Thyroid gland (tissue), 4 donors: ENCODE results near the gene TRIP12. TPM values are rescaled to one million over a fixed set of nuclear protein-coding genes. Genes with fewer than 3 reads are reported as not detected.

Source experiments
- DNase-seq, 2 donors: peaks; one replicate each; pipeline ENCODE4 v3.0.0-alpha.2; 2019
- H3K27ac ChIP-seq, 3 donors: fragments of 200-600 bp; sonication (generic); 1 replicate in 2 of 3; 2 replicates in 1 of 3; pipeline ENCODE4 v1.5.1; 2016 to 2019; ENCODE audit warnings: mild to moderate bottlenecking in 1 of 3, moderate library complexity in 1 of 3
- H3K27me3 ChIP-seq: fragments of 200-600 bp; sonication (generic); one replicate; pipeline ENCODE4 v1.5.1; 2019
- H3K36me3 ChIP-seq, 2 donors: fragments of 200-600 bp; sonication (generic); one replicate each; pipeline ENCODE4 v1.5.1; 2016 to 2019
- H3K4me1 ChIP-seq, 2 donors: fragments of 200-600 bp; sonication (generic); one replicate each; pipeline ENCODE4 v1.5.1; 2017 to 2019
- H3K4me3 ChIP-seq, 3 donors: fragments of 200-600 bp; sonication (generic); replicated peaks in 1 of 3; 1 replicate in 2 of 3; 2 replicates in 1 of 3; pipeline ENCODE4 v1.5.1; 2016; ENCODE audit warnings: mild to moderate bottlenecking in 1 of 3
- H3K9me3 ChIP-seq: fragments of 200-600 bp; sonication (generic); one replicate; pipeline ENCODE4 v1.5.1; 2017
- CTCF ChIP-seq, 6 experiments: fragments of 200-600 bp in 3 of 6; fragments of 450-650 bp in 3 of 6; sonication (generic) in 3 of 6; IDR thresholded peaks; one replicate each; pipeline ENCODE4 v1.5.1; 2016 to 2019; ENCODE audit warnings: antibody characterized with exemption in 6 of 6, mild to moderate bottlenecking in 2 of 6, inconsistent platforms in 1 of 6, moderate library complexity in 1 of 6
- POLR2A ChIP-seq, 2 donors: fragments of 450-650 bp; IDR thresholded peaks; one replicate each; pipeline ENCODE4 v1.6.1; 2017; ENCODE audit warnings: antibody characterized with exemption in 2 of 2, mild to moderate bottlenecking in 2 of 2, moderate library complexity in 1 of 2
- WGBS, 2 donors: methylation state at CpG; one replicate each; pipeline ENCODE4 v1.1.5; 2017; 5-methylcytosine and 5-hydroxymethylcytosine counted together
- intact Hi-C: fragments of 100-400 bp; cut with DNase I; formaldehyde crosslinking; loops from one replicate; pipeline ENCODE4 v1.15.1; 2023
- total RNA-seq, 4 donors: library from RNA; depleted of rRNA; stranded (reverse); fragments of >200 nt; gene quantifications; one replicate each; pipeline ENCODE4 v1.2.3, GENCODE V29; 2016

The TRIP12 gene
- total RNA-seq, 4 donors from 2014 or later: 155 to 273 (median 184) TPM

- intact Hi-C loops: loop anchor here (10.0 kb wide), 1 partner anchor 106 kb away; no protein-coding TSS in a partner anchor
- Histone ChIP-seq H3K27ac (peak overlapping the region; percentile 96 to 99 (median 98)), H3K4me1 (peaks cover 3 to 13% of the 10 kb centered on the region in 2 donors), H3K9me3 (no peaks in the 10 kb centered on the region), H3K36me3 (no peaks in the 10 kb centered on the region), H3K27me3 (no peaks in the 10 kb centered on the region), H3K4me3 (peak overlapping the region; percentile 81 to 96 (median 89))
- 0 to 1% methylated on average over 35 to 41 of the region's 60 CpGs for WGBS, 2 donors
- DNase-seq: peak; percentile 71 to 74
- TF ChIP-seq CTCF (IDR thresholded peaks at IDR 0.05) (no peak), POLR2A (IDR thresholded peaks at IDR 0.05) (no peak)
These were observed 513 bp downstream of the TRIP12 start for GRCh38 chr2:229921101-229921891.

- Histone ChIP-seq H3K4me3 (peak overlapping the region; percentile 8 to 96 (median 89)), H3K27ac (peak overlapping the region in 2 of 3 donors; percentile 96 to 99), H3K27me3 (no peaks in the 10 kb centered on the region), H3K36me3 (no peaks in the 10 kb centered on the region), H3K4me1 (peaks cover 3 to 13% of the 10 kb centered on the region in 2 donors), H3K9me3 (no peaks in the 10 kb centered on the region)
- intact Hi-C loops: loop anchor here (10.0 kb wide), 1 partner anchor 105 kb away; no protein-coding TSS in a partner anchor
- WGBS, 2 donors: 4 to 6% methylated on average over 20 of the region's 20 CpGs
- TF ChIP-seq CTCF (IDR thresholded peaks at IDR 0.05) (no peak), POLR2A (IDR thresholded peaks at IDR 0.05) (no peak)
- DNase-seq: peak; percentile 17 to 26
These were observed 1.7 kb downstream of the TRIP12 start for GRCh38 chr2:229920011-229920641.

GRCh38 chr2:229917793-229918192, 4.0 kb downstream of the TRIP12 start:
- no peak for DNase-seq
- intact Hi-C loops: no loop called here
- 96% methylated on average over 5 of the region's 5 CpGs for WGBS, 2 donors
- Histone ChIP-seq H3K36me3 (no peaks in the 10 kb centered on the region), H3K9me3 (no peaks in the 10 kb centered on the region), H3K27ac (no peak overlapping the region), H3K4me3 (no peak overlapping the region), H3K27me3 (no peaks in the 10 kb centered on the region), H3K4me1 (peaks cover 15% of the 10 kb centered on the region in 2 donors)
- TF ChIP-seq CTCF (IDR thresholded peaks at IDR 0.05) (no peak), POLR2A (IDR thresholded peaks at IDR 0.05) (no peak)

- H3K4me1 ChIP-seq: peaks cover 7 to 30% of the 10 kb centered on the region in 2 donors
- no peaks in the 10 kb centered on the region for H3K36me3 ChIP-seq
- no peak for DNase-seq
- H3K4me3 ChIP-seq: no peak overlapping the region
- no peak overlapping the region for H3K27ac ChIP-seq
- no peaks in the 10 kb centered on the region for H3K9me3 ChIP-seq
- TF ChIP-seq CTCF (IDR thresholded peaks at IDR 0.05) (no peak), POLR2A (IDR thresholded peaks at IDR 0.05) (no peak)
- no peaks in the 10 kb centered on the region for H3K27me3 ChIP-seq
- intact Hi-C loops: no loop called here
- WGBS, 2 donors: 93 to 97% methylated on average over 2 of the region's 2 CpGs
These were observed 7.6 kb downstream of the TRIP12 start for GRCh38 chr2:229914171-229914570.
